HG03095 (cell line): ENCODE measurements around the gene KANK2.
"Not testable (repeated sequence)": the region's sequence is repeated elsewhere in the genome, so short reads cannot be mapped to it uniquely, and the experiment has no call there.

ENCODE experiments used
- ATAC-seq: cut with Tn5 transposase; IDR thresholded peaks from one replicate; pipeline ENCODE4 v1.9.1; 2021; ENCODE audit warnings: moderate library complexity; ENCODE audit not compliant: unreplicated experiment

The KANK2 gene

DNA sequence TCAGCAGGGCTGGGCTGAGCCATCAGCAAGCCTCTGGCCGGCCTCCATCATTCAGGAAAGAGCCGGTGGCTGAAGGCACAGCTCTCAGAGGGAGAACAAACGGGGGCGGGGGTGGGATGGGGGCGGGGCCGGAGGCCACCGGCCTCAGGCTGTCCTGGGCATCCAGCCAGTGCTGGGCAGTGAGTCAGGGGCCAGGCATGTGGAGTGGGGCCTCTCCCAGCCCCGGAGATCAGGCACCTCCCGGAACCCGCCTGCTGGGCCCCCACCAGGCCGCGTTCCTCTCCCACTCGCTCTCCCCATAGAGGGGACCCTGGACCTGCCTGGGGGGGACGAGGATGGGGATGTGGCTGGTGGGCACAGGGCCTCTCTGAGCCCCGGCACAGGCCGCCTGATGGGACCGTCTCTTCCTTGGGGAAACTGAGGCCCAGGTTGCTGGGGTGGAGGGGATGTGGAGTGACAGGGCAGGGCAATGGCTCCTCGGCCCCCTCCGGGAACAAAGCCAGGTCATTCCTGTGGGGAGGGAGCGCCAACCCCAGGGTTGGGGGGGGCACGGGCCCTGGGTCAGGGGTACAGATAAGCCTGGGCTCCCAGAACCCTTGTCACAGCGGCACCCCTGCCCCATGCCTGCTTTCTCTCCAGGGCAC, 54.7 kb downstream of the KANK2 start:
- no peak for ATAC-seq

- ATAC-seq, result no peak
Measured at GRCh38 chr19:11141937-11142527, 55.3 kb downstream of the KANK2 start.

DNA sequence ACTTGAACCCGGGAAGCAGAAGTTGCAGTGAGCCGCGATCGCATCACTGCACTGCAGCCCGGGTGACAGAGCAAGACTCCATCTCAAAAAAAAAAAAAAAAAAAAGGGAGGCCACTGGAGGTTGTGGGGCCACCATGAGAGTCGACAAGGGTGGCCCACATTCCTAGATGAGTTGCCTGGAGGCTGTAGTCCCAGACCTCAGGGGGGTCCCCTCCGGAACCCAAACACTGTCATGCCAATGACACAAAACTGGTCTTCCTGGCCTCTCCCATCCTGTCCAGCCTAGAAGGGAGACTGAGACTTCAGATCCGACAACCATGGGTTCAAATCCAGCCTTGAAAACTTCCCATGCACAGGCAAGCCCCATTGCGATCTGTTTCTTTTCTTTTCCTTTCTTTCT, 56.4 kb downstream of the KANK2 start:
- no peak for ATAC-seq

DNA sequence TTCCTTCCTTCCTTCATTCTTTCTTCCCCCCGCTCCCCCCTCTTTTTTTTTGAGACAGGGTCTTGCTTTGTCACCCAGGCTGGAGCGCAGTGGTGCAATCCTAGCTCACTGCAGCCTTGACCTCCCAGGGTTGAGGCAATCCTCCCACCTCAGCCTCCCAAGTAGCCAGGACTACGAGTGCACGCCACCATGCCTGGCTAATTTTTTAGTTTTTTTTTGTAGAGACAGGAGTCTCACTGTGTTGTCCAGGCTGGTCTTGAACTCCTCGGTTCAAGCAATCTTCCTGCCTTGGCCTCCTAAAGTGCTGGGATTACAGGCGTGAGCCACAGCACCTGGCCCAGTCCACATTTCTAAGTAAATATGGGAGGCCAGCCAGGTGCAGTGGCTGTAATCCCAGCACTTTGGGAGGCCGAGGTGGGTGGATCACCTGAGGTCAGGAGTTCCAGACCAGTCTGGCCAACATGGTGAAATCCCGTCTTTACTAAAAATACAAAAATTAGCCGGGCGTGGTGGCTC, 57.3 kb downstream of the KANK2 start:
- ATAC-seq, result not testable (repeated sequence)

DNA sequence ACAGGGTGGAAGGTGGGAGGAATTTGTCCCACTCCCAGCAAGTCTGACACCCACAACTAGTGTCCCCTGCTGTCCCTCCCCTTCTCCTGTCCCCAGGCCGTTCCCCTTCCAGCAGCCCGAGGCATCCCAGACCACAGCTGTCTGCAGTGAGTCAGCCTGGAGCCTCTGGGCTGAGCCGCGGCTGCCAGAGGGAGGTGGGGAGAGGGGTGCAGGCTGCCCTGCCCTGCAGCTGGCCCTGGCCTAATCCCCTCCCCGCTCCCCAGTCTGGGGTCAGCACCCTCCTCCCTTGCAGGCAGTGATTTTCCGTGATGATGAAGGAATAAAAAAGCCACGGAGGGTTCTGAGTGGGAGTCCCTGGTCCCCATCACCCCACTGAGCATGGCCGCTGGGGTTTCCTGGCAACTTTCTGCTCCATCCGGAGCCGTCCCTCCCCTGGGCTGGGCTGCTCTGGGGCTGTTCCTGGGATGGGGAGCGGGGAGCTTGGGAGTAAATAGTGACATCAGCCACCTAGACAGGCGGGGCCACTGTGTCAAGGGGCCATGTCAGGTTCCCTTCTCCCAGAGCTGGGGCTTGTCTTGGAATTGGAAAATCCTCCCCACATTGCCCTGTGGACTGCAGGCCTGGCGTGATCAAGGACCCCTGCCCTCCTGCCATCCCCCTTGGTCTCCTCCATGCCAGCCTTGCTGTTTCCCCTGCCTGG, 58.6 kb downstream of the KANK2 start:
- ATAC-seq, result no peak

DNA sequence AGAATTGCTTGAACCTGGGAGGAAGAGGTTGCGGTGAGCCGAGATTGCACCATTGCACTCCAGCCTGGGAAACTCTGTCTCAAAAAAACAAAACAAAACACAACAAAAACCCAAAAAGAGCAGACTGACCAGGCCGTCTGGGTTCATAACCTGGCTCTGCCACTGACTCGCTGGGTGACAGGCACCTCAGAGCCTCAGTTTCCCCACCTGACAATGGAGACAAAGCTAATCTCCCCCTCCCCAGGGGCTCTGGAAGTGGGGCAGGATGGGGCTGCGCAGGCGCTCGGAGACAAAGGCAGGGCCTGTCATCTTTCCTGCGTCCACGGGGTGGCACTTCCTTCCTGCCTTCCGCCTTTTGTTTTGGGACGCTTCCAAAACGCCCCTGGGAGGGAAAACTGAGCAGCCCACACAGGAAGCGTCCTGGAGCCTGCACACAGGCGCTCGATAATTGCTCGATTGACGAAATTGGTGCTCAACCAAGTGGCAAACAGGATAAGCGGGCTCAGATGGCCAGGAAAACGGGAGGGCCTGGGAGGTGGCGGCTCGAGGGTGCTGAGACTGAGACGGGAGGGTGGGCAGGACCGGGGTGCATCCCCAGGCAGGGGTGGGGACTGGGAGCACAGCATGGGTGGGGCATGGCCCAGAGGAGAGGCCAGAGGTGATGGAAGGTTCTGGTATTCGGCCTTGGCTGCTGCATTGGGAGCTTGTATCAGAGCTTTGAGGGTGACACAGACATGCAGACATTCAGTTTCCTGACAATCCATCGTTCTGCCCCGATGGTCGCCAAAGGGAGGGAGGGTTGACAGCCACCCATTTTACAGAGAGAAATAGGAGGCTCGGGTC, 59.6 kb downstream of the KANK2 start:
- ATAC-seq, result no peak

DNA sequence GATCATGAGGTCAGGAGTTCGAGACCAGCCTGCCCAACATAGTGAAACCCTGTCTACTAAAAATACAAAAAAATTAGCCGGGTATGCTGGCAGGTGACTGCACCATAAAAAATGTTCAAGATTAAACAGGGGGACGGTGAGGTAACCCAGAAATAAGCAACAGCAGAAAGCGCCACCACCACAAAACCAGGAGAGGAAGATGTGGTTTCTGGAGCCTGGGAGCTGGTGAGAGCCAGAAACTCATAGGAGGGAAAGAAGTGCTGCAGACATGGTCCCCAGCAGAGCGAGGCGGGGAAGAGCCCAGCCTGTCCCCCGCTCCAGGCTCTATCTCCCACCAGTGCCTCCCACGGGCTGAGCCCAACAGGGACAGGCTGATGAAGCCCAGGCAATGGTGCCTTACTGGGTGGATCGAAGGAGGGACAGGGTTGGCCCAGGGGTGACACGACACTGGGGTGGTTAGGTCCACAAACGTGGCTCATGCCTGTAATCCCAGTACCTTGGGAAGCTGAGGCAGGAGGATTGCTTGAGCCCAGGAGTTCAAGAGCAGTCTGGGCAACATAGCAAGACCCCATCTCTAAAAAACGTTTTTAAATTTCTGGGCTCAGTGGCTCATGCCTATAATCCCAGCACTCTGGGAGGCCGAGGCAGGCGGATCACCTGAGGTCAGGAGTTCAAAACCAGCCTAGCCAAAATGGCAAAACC, 60.8 kb downstream of the KANK2 start:
- ATAC-seq, result no peak

DNA sequence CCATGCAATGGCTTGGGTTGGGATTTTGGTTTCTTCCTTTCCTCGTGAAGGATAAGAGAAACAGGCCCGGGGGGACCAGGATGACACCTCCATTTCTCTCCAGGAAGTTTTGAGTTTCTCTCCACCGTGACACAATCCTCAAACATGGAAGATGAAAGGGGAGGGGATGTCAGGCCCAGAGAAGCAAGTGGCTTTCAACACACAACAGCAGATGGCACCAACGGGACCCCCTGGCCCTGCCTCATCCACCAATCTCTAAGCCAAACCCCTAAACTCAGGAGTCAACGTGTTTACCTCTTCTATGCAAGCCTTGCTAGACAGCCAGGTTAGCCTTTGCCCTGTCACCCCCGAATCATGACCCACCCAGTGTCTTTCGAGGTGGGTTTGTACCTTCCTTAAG, 65.9 kb downstream of the KANK2 start:
- no peak for ATAC-seq

- no peak for ATAC-seq
Measured at GRCh38 chr19:11130824-11131455, 66.4 kb downstream of the KANK2 start.

- no peak for ATAC-seq
Measured at GRCh38 chr19:11127905-11128304, 69.4 kb downstream of the KANK2 start.

DNA sequence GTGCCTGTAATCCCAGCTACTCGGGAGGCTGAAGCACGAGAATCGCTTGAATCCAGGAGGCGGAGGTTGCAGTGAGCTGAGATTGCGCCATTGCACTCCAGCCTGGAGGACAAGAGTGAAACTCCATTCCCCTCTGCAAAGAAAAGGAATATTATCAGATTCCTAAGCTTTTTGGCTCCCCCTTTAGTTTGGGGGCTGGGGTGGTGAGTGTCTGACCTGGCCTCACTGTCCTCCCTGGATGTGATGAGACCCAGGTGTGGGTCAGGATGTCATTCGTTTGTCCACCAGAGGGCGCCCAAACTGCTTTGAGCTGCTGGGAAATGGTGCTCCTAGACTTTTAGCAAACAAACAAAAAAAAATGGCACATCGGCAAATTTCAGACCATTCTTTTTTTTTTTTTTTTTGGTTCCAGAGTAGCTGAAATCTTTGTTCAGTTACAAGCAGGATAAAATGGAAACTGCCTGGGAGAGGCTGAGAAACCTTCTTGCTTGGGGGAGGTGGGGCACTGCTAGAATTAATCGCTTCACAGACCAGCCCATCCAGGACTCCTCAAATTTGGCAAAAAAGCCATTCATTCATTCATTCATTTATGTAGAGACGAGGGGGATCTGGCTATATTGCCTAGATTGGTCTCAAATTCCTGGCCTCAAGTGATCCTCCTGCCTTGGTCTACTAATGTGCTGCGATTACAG, 71.2 kb downstream of the KANK2 start:
- no peak for ATAC-seq

- ATAC-seq, result not testable (repeated sequence)
Measured at GRCh38 chr19:11124157-11124556, 73.2 kb downstream of the KANK2 start.

- ATAC-seq, result no peak
Measured at GRCh38 chr19:11123114-11123513, 74.2 kb downstream of the KANK2 start.

DNA sequence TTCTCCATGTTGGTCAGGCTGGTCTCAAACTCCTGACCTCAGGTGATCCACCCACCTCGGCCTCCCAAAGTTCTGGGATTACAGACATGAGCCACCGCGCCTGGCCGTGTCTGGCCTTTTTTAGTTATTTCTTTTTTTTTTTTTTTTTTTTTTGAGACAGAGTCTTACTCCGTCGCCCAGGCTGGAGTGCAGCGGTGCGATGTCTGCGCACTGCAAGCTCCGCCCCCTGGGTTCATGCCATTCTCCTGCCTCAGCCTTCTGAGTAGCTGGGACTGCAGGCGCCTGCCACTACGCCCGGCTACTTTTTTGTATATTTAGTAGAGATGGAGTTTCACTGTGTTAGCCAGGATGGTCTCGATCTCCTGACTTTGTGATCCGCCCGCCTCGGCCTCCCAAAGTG, 75.4 kb downstream of the KANK2 start:
- ATAC-seq, result not testable (repeated sequence)

- no peak for ATAC-seq
Measured at GRCh38 chr19:11116507-11116906, 80.8 kb downstream of the KANK2 start.

DNA sequence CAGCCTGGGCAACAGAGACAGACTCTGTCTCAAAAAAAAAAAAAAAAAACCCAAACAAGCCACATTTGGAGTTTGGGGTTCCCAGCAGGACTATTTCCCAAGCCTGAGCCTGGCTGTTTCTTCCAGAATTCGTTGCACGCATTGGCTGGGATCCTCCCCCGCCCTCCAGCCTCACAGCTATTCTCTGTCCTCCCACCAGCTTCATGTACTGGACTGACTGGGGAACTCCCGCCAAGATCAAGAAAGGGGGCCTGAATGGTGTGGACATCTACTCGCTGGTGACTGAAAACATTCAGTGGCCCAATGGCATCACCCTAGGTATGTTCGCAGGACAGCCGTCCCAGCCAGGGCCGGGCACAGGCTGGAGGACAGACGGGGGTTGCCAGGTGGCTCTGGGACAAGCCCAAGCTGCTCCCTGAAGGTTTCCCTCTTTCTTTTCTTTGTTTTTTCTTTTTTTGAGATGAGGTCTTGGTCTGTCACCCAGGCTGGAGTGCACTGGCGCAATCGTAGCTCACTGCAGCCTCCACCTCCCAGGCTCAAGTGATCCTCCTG, 81.4 kb downstream of the KANK2 start:
- ATAC-seq, result no peak

- no peak for ATAC-seq
Measured at GRCh38 chr19:11115042-11115441, 82.3 kb downstream of the KANK2 start.
